ENCODE measurements around the gene RTN1.

DNA sequence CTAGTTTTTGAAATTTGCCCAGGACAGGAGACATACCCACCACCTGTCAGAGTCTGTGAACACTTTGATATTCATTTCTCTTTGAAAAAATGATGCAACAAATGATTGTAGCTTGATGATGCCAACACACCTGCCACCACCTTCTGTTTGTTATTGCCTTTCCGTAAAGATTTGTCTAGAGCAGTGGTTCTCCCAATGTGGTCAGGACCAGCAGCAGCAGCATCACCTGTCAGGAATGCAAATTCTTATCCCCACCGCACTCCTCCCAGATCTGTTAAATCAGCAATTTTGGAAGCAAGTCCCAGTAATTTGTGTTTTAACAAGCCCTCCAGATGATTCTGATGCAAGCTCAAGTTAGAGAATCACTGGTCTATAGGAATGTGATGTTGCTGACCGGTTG, 303.9 kb downstream of the RTN1 start:
- TF ChIP-seq POLR2A (IDR thresholded peaks at IDR 0.05; ENCODE audit: low read length) (no peak), GATA1 (IDR thresholded peaks at IDR 0.05; ENCODE audit: low read depth, low read length) (no peak)

Measured in erythroblast (primary cell).